WTC11 (cell line): ENCODE data around the gene GPR37L1. TPM values are rescaled to one million over a fixed set of nuclear protein-coding genes. Genes with fewer than 3 reads are reported as not detected.

Experiments
- ATAC-seq: fragments of 200-7000 bp; cut with Tn5 transposase; 2 replicates; pipeline ENCODE4 v1.10.0; 2021; ENCODE audit warnings: mild to moderate bottlenecking, moderate library complexity
- Bru-seq: library from RNA; stranded (reverse); fragments of 400-500 nt; gene quantifications from one replicate; lab custom pipeline; 2021; lab: Mats Ljungman, UMichigan
- CTCF ChIA-PET: fragments of 300-600 bp; sonication (Branson Sonifier 250); formaldehyde crosslinking; loops from one replicate; lab custom pipeline; 2021; ENCODE audit warnings: antibody characterized with exemption; lab: Charles Lee
- POLR2A ChIA-PET: fragments of 350-600 bp; sonication (Branson Sonifier 250); formaldehyde crosslinking; loops from one replicate; lab custom pipeline; 2021; ENCODE audit warnings: antibody characterized with exemption; lab: Charles Lee
- DNase-seq: peaks from one replicate; pipeline ENCODE4 v3.0.0; 2021; ENCODE audit warnings: low spot score
- H3K27ac Mint-ChIP-seq: 2 replicates; pipeline ENCODE4 v1.8.0; 2021; ENCODE audit warnings: mixed read lengths
- H3K27me3 Mint-ChIP-seq: 2 replicates; pipeline ENCODE4 v1.8.0; 2021; ENCODE audit warnings: low read depth, mild to moderate bottlenecking, moderate library complexity, mixed read lengths
- H3K36me3 Mint-ChIP-seq: 2 replicates; pipeline ENCODE4 v1.8.0; 2021; ENCODE audit warnings: mixed read lengths
- H3K4me1 Mint-ChIP-seq: 2 replicates; pipeline ENCODE4 v1.8.0; 2022; ENCODE audit warnings: mixed read lengths
- H3K4me3 Mint-ChIP-seq: 2 replicates; pipeline ENCODE4 v1.8.0; 2021; ENCODE audit warnings: mild to moderate bottlenecking, moderate library complexity, mixed read lengths
- H3K9me3 Mint-ChIP-seq: 2 replicates; pipeline ENCODE4 v1.8.0; 2021; ENCODE audit warnings: mixed read lengths
- CREM ChIP-seq: sonication (generic); formaldehyde crosslinking; IDR thresholded peaks from 2 replicates; pipeline ENCODE4 v1.8.1; 2022; ENCODE audit warnings: mild to moderate bottlenecking, missing genetic modification reagents, moderate library complexity
- ETV6 ChIP-seq: sonication (generic); formaldehyde crosslinking; IDR thresholded peaks from 2 replicates; pipeline ENCODE4 v1.8.1; 2022; ENCODE audit warnings: mild to moderate bottlenecking, missing genetic modification reagents
- GRHL2 ChIP-seq: fragments of 250-450 bp; sonication (Bioruptor Pico); IDR thresholded peaks from 2 replicates; pipeline ENCODE4 v1.8.0; 2022; ENCODE audit warnings: mild to moderate bottlenecking, moderate library complexity; ENCODE audit not compliant: insufficient replicate concordance, severe bottlenecking
- NFE2L1 ChIP-seq: sonication (generic); formaldehyde crosslinking; IDR thresholded peaks from 2 replicates; pipeline ENCODE4 v1.8.1; 2023; ENCODE audit warnings: missing genetic modification reagents
- PRRX2 ChIP-seq: fragments of 250-450 bp; sonication (Bioruptor Pico); IDR thresholded peaks from 2 replicates; pipeline ENCODE4 v1.8.0; 2021; ENCODE audit warnings: mild to moderate bottlenecking
- RELA ChIP-seq: sonication (generic); formaldehyde crosslinking; IDR thresholded peaks from 2 replicates; pipeline ENCODE4 v1.8.1; 2022; ENCODE audit warnings: missing genetic modification reagents, mild to moderate bottlenecking, borderline replicate concordance
- SMAD3 ChIP-seq: sonication (generic); formaldehyde crosslinking; IDR thresholded peaks from 2 replicates; pipeline ENCODE4 v1.8.0; 2022; ENCODE audit warnings: missing genetic modification reagents, mild to moderate bottlenecking, borderline replicate concordance
- TEAD4 ChIP-seq: sonication (generic); formaldehyde crosslinking; IDR thresholded peaks from 2 replicates; pipeline ENCODE4 v1.8.0; 2022; ENCODE audit warnings: mild to moderate bottlenecking, missing genetic modification reagents
- ZBTB21 ChIP-seq: sonication (generic); formaldehyde crosslinking; IDR thresholded peaks from 2 replicates; pipeline ENCODE4 v1.8.1; 2023; ENCODE audit warnings: mild to moderate bottlenecking, missing genetic modification reagents, borderline replicate concordance
- ZNF138 ChIP-seq: sonication (generic); formaldehyde crosslinking; conservative IDR thresholded peaks from 2 replicates; pipeline ENCODE4 v1.8.1; 2022; ENCODE audit warnings: mild to moderate bottlenecking, moderate library complexity, missing genetic modification reagents
- ZNF219 ChIP-seq: sonication (generic); formaldehyde crosslinking; IDR thresholded peaks from 2 replicates; pipeline ENCODE4 v1.8.0; 2023; ENCODE audit warnings: missing genetic modification reagents, mild to moderate bottlenecking, borderline replicate concordance
- ZNF232 ChIP-seq: sonication (generic); formaldehyde crosslinking; IDR thresholded peaks from 2 replicates; pipeline ENCODE4 v1.8.0; 2022; ENCODE audit warnings: mild to moderate bottlenecking, missing genetic modification reagents
- ZNF263 ChIP-seq: sonication (generic); formaldehyde crosslinking; IDR thresholded peaks from 2 replicates; pipeline ENCODE4 v1.8.1; 2022; ENCODE audit warnings: low read depth, mild to moderate bottlenecking, moderate library complexity, missing genetic modification reagents
- ZNF416 ChIP-seq: fragments of 250-450 bp; sonication (Bioruptor Pico); IDR thresholded peaks from 2 replicates; pipeline ENCODE4 v1.9.0; 2021; ENCODE audit warnings: mild to moderate bottlenecking, inconsistent platforms
- long read RNA-seq, 3 experiments: library from RNA in 1 of 3; library from capped mRNA in 1 of 3; library from polyadenylated mRNA in 1 of 3; unstranded in 2 of 3; stranded (forward) in 1 of 3; transcript quantifications; one replicate each; pipeline ENCODE4 v2.0.0, GENCODE V29; 2021
- total RNA-seq: library from RNA; stranded (reverse); gene quantifications from 3 replicates; pipeline ENCODE4 v1.2.3, GENCODE V29; 2021
- TF ChIP-seq, protein P1 (sequence below): sonication (generic); formaldehyde crosslinking; IDR thresholded peaks from 2 replicates; pipeline ENCODE4 v1.8.1; 2023; ENCODE audit warnings: mild to moderate bottlenecking, moderate library complexity, missing genetic modification reagents
- TF ChIP-seq, protein P2 (sequence below): fragments of 250-450 bp; sonication (Bioruptor Pico); IDR thresholded peaks from 2 replicates; pipeline ENCODE4 v1.9.0; 2021; ENCODE audit warnings: mild to moderate bottlenecking
- TF ChIP-seq, protein P3 (sequence below): fragments of 250-450 bp; sonication (Bioruptor Pico); IDR thresholded peaks from 2 replicates; pipeline ENCODE4 v1.8.0; 2021; ENCODE audit warnings: mild to moderate bottlenecking
- TF ChIP-seq, protein P4 (sequence below): sonication (generic); formaldehyde crosslinking; IDR thresholded peaks from 2 replicates; pipeline ENCODE4 v1.8.0; 2022; ENCODE audit warnings: mild to moderate bottlenecking, missing genetic modification reagents
- TF ChIP-seq, protein P5 (sequence below): sonication (generic); formaldehyde crosslinking; IDR thresholded peaks from 2 replicates; pipeline ENCODE4 v1.8.1; 2022; ENCODE audit warnings: low read depth, mild to moderate bottlenecking, moderate library complexity, missing genetic modification reagents, borderline replicate concordance
- TF ChIP-seq, protein P6 (sequence below): fragments of 200-600 bp; IDR thresholded peaks from 2 replicates; pipeline ENCODE4 v1.8.0; 2022; ENCODE audit warnings: antibody characterized with exemption

Gene GPR37L1, protein sequence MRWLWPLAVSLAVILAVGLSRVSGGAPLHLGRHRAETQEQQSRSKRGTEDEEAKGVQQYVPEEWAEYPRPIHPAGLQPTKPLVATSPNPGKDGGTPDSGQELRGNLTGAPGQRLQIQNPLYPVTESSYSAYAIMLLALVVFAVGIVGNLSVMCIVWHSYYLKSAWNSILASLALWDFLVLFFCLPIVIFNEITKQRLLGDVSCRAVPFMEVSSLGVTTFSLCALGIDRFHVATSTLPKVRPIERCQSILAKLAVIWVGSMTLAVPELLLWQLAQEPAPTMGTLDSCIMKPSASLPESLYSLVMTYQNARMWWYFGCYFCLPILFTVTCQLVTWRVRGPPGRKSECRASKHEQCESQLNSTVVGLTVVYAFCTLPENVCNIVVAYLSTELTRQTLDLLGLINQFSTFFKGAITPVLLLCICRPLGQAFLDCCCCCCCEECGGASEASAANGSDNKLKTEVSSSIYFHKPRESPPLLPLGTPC
- total RNA-seq (0.07 to 0.16 TPM (median 0.09 TPM) in 3 replicates), Bru-seq, nascent RNA (percentile 11 among the genes with signal in this experiment)
- long read RNA-seq, experiment 1, full-length matches to known transcripts = 1 of 1 reads
- long read RNA-seq, experiment 1, partial matches to known transcripts = 0 of 1 reads
- long read RNA-seq, experiment 1, other reads (novel, unspliced or antisense) = 0 of 1 reads
- long read RNA-seq, experiment 2 = 0 reads
- long read RNA-seq, experiment 3 = 0 reads

DNA sequence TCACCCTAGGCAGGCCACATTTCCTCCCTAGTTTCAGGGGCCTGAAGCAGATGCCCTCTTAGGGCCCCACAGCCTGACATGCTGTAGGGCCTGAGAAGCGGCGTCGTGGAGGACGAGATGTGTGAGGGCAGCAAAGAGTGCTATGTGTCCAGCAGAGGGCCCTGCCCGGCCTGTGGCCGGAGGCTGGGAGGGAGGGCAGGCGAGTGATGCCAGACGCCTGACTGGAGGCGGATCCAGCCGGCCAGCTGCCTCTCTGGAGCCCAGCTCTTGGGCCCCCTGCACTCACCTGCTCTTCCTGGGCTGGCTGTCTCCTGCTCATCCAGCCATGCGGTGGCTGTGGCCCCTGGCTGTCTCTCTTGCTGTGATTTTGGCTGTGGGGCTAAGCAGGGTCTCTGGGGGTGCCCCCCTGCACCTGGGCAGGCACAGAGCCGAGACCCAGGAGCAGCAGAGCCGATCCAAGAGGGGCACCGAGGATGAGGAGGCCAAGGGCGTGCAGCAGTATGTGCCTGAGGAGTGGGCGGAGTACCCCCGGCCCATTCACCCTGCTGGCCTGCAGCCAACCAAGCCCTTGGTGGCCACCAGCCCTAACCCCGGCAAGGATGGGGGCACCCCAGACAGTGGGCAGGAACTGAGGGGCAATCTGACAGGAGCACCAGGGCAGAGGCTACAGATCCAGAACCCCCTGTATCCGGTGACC, at the start of gene GPR37L1:
GPR37L1 (plus strand) TSS at position 279 of the 697 bp plus-strand sequence; CDS start at position 326, 47 bp downstream.
- H3K36me3 Mint-ChIP-seq = no peaks in the 10 kb centered on the region
- DNase-seq (peak; percentile 83), ATAC-seq (peak; percentile 82)
- POLR2A ChIA-PET = no interaction called here
- CTCF ChIA-PET = interaction anchor here (0.6 to 14.3 kb wide), 15 partner anchors 10 to 227 kb away, joined by 3 to 149 read pairs (median 5); partner anchors contain the start of gene ELF3
- no peaks in the 10 kb centered on the region for H3K9me3 Mint-ChIP-seq
- peaks cover 9% of the 10 kb centered on the region for H3K4me1 Mint-ChIP-seq
- H3K4me3 Mint-ChIP-seq = no peak within 1 kb of the TSS
- no peak within 1 kb of the TSS for H3K27ac Mint-ChIP-seq
- no peaks in the 10 kb centered on the region; the same call in 1 of the 2 replicates for H3K27me3 Mint-ChIP-seq
- TF ChIP-seq, protein P1, sequence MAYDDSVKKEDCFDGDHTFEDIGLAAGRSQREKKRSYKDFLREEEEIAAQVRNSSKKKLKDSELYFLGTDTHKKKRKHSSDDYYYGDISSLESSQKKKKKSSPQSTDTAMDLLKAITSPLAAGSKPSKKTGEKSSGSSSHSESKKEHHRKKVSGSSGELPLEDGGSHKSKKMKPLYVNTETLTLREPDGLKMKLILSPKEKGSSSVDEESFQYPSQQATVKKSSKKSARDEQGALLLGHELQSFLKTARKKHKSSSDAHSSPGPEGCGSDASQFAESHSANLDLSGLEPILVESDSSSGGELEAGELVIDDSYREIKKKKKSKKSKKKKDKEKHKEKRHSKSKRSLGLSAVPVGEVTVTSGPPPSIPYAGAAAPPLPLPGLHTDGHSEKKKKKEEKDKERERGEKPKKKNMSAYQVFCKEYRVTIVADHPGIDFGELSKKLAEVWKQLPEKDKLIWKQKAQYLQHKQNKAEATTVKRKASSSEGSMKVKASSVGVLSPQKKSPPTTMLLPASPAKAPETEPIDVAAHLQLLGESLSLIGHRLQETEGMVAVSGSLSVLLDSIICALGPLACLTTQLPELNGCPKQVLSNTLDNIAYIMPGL = peak; percentile 56; the same call in 1 of the 2 replicates
- no peak for TF ChIP-seq SMAD3 (CRISPR knock-in tag)
- TF ChIP-seq ETV6 (CRISPR knock-in tag) = peak; percentile 48; the same call in 1 of the 2 replicates

DNA sequence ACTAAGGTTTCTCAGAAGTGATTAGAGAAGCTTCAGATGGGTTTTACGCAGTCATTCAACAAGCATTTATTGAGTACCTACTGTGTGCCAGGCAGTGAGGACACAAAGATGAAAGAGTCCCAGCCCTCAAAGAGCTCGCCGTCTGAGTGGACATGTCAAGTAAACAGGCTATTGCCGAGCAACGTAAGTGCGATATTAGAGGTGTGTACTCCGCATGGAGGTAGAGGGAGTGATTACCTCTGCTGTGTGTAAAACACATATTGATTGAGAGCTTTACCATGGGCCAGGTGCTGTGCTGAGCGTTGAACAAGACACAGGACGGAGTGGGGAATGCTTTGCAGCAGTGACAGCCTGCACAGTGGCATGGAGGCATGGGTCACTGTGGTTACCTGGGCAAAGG, 49.5 kb upstream of the GPR37L1 start:
- CTCF ChIA-PET = interaction anchor here (1.0 kb wide), 1 partner anchor 62 kb away, joined by 3 read pairs; the partner anchor contains the start of gene ELF3
- Mint-ChIP-seq H3K27ac (peak overlapping the region; percentile 18; the same call in 1 of the 2 replicates), H3K27me3 (no peaks in the 10 kb centered on the region)
- no peak for DNase-seq
- TF ChIP-seq ZNF219 (CRISPR knock-in tag) (no peak), NFE2L1 (CRISPR knock-in tag) (no peak), RELA (no peak), ZNF138 (no peak)
- TF ChIP-seq, all 79 proteins: peak for 0
- Mint-ChIP-seq H3K9me3 (no peaks in the 10 kb centered on the region), H3K36me3 (no peaks in the 10 kb centered on the region), H3K4me3 (no peak overlapping the region), H3K4me1 (peaks cover 6% of the 10 kb centered on the region)
- no peak for ATAC-seq
- POLR2A ChIA-PET = no interaction called here

DNA sequence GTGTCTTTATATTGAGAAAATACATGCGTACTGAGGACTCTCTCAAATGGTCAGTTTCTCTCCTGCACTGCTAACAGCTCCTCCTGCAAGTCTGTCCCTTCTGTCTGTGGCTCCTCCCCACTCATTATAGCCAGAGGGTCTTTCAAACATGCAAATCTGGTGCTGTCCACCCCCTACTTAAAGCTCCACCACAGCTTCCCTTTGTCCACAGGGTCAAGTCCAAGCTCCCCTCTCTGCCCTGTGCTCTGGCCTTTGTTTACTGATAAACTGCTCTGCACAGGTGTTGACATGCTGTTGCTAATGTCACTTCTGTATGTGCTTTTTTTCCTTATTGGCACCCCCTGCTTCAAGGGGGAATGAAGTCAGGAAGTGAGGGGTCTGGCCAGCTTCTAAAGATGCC, 47.7 kb upstream of the GPR37L1 start:
- H3K4me3 Mint-ChIP-seq = no peak overlapping the region
- POLR2A ChIA-PET = no interaction called here
- no peak overlapping the region for H3K27ac Mint-ChIP-seq
- no peaks in the 10 kb centered on the region for H3K27me3 Mint-ChIP-seq
- CTCF ChIA-PET = interaction anchor here (1.0 to 1.5 kb wide), 2 partner anchors 60 to 76 kb away, joined by 3 read pairs; no protein-coding TSS in a partner anchor
- ATAC-seq = 0 out of 2 replicates have a peak, but pooled peaks have one; percentile 15
- peaks cover 6% of the 10 kb centered on the region for H3K4me1 Mint-ChIP-seq
- H3K36me3 Mint-ChIP-seq = no peaks in the 10 kb centered on the region
- no peaks in the 10 kb centered on the region for H3K9me3 Mint-ChIP-seq
- no peak for DNase-seq
- TF ChIP-seq TEAD4 (CRISPR knock-in tag) (no peak), CREM (no peak), PRRX2 (CRISPR knock-in tag) (no peak), ZNF263 (no peak), ZBTB21 (CRISPR knock-in tag) (no peak), ZNF416 (CRISPR knock-in tag) (no peak), ZNF232 (CRISPR knock-in tag) (no peak), GRHL2 (CRISPR knock-in tag) (no peak)
- TF ChIP-seq, protein P2, sequence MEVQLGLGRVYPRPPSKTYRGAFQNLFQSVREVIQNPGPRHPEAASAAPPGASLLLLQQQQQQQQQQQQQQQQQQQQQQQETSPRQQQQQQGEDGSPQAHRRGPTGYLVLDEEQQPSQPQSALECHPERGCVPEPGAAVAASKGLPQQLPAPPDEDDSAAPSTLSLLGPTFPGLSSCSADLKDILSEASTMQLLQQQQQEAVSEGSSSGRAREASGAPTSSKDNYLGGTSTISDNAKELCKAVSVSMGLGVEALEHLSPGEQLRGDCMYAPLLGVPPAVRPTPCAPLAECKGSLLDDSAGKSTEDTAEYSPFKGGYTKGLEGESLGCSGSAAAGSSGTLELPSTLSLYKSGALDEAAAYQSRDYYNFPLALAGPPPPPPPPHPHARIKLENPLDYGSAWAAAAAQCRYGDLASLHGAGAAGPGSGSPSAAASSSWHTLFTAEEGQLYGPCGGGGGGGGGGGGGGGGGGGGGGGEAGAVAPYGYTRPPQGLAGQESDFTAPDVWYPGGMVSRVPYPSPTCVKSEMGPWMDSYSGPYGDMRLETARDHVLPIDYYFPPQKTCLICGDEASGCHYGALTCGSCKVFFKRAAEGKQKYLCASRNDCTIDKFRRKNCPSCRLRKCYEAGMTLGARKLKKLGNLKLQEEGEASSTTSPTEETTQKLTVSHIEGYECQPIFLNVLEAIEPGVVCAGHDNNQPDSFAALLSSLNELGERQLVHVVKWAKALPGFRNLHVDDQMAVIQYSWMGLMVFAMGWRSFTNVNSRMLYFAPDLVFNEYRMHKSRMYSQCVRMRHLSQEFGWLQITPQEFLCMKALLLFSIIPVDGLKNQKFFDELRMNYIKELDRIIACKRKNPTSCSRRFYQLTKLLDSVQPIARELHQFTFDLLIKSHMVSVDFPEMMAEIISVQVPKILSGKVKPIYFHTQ = no peak
- TF ChIP-seq, protein P3, sequence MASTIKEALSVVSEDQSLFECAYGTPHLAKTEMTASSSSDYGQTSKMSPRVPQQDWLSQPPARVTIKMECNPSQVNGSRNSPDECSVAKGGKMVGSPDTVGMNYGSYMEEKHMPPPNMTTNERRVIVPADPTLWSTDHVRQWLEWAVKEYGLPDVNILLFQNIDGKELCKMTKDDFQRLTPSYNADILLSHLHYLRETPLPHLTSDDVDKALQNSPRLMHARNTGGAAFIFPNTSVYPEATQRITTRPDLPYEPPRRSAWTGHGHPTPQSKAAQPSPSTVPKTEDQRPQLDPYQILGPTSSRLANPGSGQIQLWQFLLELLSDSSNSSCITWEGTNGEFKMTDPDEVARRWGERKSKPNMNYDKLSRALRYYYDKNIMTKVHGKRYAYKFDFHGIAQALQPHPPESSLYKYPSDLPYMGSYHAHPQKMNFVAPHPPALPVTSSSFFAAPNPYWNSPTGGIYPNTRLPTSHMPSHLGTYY (CRISPR knock-in tag) = no peak
- TF ChIP-seq, protein P4, sequence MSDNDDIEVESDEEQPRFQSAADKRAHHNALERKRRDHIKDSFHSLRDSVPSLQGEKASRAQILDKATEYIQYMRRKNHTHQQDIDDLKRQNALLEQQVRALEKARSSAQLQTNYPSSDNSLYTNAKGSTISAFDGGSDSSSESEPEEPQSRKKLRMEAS (CRISPR knock-in tag) = no peak
- TF ChIP-seq, protein P5, sequence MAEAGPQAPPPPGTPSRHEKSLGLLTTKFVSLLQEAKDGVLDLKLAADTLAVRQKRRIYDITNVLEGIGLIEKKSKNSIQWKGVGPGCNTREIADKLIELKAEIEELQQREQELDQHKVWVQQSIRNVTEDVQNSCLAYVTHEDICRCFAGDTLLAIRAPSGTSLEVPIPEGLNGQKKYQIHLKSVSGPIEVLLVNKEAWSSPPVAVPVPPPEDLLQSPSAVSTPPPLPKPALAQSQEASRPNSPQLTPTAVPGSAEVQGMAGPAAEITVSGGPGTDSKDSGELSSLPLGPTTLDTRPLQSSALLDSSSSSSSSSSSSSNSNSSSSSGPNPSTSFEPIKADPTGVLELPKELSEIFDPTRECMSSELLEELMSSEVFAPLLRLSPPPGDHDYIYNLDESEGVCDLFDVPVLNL (CRISPR knock-in tag) = no peak
- TF ChIP-seq, protein P6, sequence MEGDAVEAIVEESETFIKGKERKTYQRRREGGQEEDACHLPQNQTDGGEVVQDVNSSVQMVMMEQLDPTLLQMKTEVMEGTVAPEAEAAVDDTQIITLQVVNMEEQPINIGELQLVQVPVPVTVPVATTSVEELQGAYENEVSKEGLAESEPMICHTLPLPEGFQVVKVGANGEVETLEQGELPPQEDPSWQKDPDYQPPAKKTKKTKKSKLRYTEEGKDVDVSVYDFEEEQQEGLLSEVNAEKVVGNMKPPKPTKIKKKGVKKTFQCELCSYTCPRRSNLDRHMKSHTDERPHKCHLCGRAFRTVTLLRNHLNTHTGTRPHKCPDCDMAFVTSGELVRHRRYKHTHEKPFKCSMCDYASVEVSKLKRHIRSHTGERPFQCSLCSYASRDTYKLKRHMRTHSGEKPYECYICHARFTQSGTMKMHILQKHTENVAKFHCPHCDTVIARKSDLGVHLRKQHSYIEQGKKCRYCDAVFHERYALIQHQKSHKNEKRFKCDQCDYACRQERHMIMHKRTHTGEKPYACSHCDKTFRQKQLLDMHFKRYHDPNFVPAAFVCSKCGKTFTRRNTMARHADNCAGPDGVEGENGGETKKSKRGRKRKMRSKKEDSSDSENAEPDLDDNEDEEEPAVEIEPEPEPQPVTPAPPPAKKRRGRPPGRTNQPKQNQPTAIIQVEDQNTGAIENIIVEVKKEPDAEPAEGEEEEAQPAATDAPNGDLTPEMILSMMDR = no peak
